ENCODE data around the gene UBE2K. TPM values are rescaled to one million over a fixed set of nuclear protein-coding genes. Genes with fewer than 3 reads are reported as not detected.

UBE2K gene
- total and polyA plus RNA-seq, 2 of the 13 experiments (the other 11 are each of a cell fraction or from before 2014, with no cell fraction given) = 36.2 to 81.0 TPM

GRCh38 chr4:39697740-39698423 lies at the start of gene UBE2K (continued):
- TF ChIP-seq USF2 (IDR thresholded peaks at IDR 0.05; ENCODE audit: low read depth, low read length) (no peak), USF2 (CRISPR knock-in tag; IDR thresholded peaks at IDR 0.05; ENCODE audit: borderline replicate concordance) (no peak), CAMTA2 (CRISPR knock-in tag; IDR thresholded peaks at IDR 0.05; ENCODE audit: borderline replicate concordance) (no peak), MED13 (CRISPR knock-in tag; IDR thresholded peaks at IDR 0.05) (no peak)

- no peaks in the 10 kb centered on the region for H3K27me3 ChIP-seq (ENCODE audit: control insufficient read depth in 1 of 2, insufficient read depth in 2 of 2, low read length in 2 of 2)
- H3K27ac ChIP-seq (ENCODE audit: extremely low read length, insufficient read depth, low read length) = peak overlapping the region; percentile 83
- H3K36me3 ChIP-seq (replicated peaks in 1 of 2; ENCODE audit: control insufficient read depth in 1 of 2, insufficient read depth in 2 of 2, low read length in 2 of 2) = no peaks in the 10 kb centered on the region
- no peak overlapping the region for H3K9ac ChIP-seq (ENCODE audit: insufficient read depth, low read depth, low read length)
- WGBS (ENCODE audit: low lambda C conversion rate) = 22% methylated on average over 3 of the region's 3 CpGs
- ChIA-PET POLR2A (interaction anchor here (0.5 to 3.8 kb wide), 4 partner anchors 9 to 121 kb away, joined by 3 to 53 read pairs (median 12); partner anchors contain the start of genes SMIM14, UBE2K and UGDH), CTCF (ENCODE audit: low intra/inter-chr PET ratio, low total read pairs) (no interaction called here)
- in situ Hi-C loops (cut with HindIII; ENCODE audit: extremely low pct_ligation_motif_present, low pct_unique_long_range_greater_than_20kb) (no loop called here), intact Hi-C loops (cut with micrococcal nuclease; ENCODE audit: unreplicated experiment) (no loop called here)
- no peak overlapping the region for H3K4me3 ChIP-seq (replicated peaks in 1 of 3; ENCODE audit: insufficient read depth in 1 of 3, low read depth in 2 of 3, low read length in 3 of 3)
- FAIRE-seq (peak; percentile 68), DNase-seq (ENCODE audit: low spot score) (peak; percentile 42), ATAC-seq (peak; percentile 41)
- peak overlapping the region; percentile 13 for H3K4me2 ChIP-seq (ENCODE audit: low read depth, low read length)
- no peak overlapping the region for H2AFZ ChIP-seq (ENCODE audit: low read length)
- no TSS peak for BruUV-seq (replicated peaks)
- H3K9me3 ChIP-seq (ENCODE audit: low read length) = no peaks in the 10 kb centered on the region
- no peaks in the 10 kb centered on the region for H4K20me1 ChIP-seq (ENCODE audit: insufficient read depth, low read length)
- H3K4me1 ChIP-seq (ENCODE audit: insufficient read depth, low read length) = peaks cover 49% of the 10 kb centered on the region
- no peaks in the 10 kb centered on the region for H3K79me2 ChIP-seq (ENCODE audit: insufficient read depth, low read length)
- TF ChIP-seq KDM6A (CRISPR knock-in tag; IDR thresholded peaks at IDR 0.05; ENCODE audit: low read depth) = peak; percentile 40; the same call in 1 of the 2 replicates
- no peak for TF ChIP-seq THRA (CRISPR knock-in tag; IDR thresholded peaks at IDR 0.05; ENCODE audit: borderline replicate concordance)
- TF ChIP-seq NFKBIZ (CRISPR knock-in tag; IDR thresholded peaks at IDR 0.05) = 0 out of 2 replicates have a peak, but pooled peaks have one; percentile 33
- no peak for TF ChIP-seq ZNF589 (CRISPR knock-in tag; conservative IDR thresholded peaks at IDR 0.05)
- no peak for TF ChIP-seq FIP1L1 (IDR thresholded peaks at IDR 0.05; ENCODE audit: borderline replicate concordance, insufficient read depth, low read depth, low read length)
- TF ChIP-seq KLF6 (CRISPR knock-in tag; IDR thresholded peaks at IDR 0.05) = no peak
- peak; percentile 33 for TF ChIP-seq SAP130 (CRISPR knock-in tag; IDR thresholded peaks at IDR 0.05; ENCODE audit: low read depth)
- TF ChIP-seq MAF1 (CRISPR knock-in tag; IDR thresholded peaks at IDR 0.05; ENCODE audit: borderline replicate concordance) = no peak
- TF ChIP-seq ATF2 (CRISPR knock-in tag; IDR thresholded peaks at IDR 0.05) = no peak
- TF ChIP-seq LCORL (IDR thresholded peaks at IDR 0.05) = no peak
- peak; percentile 68 for TF ChIP-seq LCORL (CRISPR knock-in tag; IDR thresholded peaks at IDR 0.05)
- TF ChIP-seq REXO4 (CRISPR knock-in tag; IDR thresholded peaks at IDR 0.05; ENCODE audit: borderline replicate concordance) = no peak
- TF ChIP-seq CEBPB (IDR thresholded peaks at IDR 0.05; ENCODE audit: borderline replicate concordance, low read depth, low read length) = peak; percentile 84
- TF ChIP-seq RARA (CRISPR knock-in tag; IDR thresholded peaks at IDR 0.05) = peak; percentile 74
- TF ChIP-seq SALL1 (CRISPR knock-in tag; IDR thresholded peaks at IDR 0.05) = peak; percentile 73
- TF ChIP-seq CHD2 (IDR thresholded peaks at IDR 0.05; ENCODE audit: low read depth, low read length) = no peak
- peak; percentile 57 for TF ChIP-seq NCOA2 (CRISPR knock-in tag; IDR thresholded peaks at IDR 0.05)
Observed at GRCh38 chr4:39648213-39648612, 49.7 kb upstream of the UBE2K start.

Measured in HepG2 (cell line).